OCI-LY1 (cell line): ENCODE data around the gene TMEM132C.

Experiments used
- CTCF ChIP-seq: fragments of 200-600 bp; sonication (generic), shearing (Covaris generic); IDR thresholded peaks from 2 replicates; pipeline ENCODE4 v1.5.1; 2017; ENCODE audit warnings: mild to moderate bottlenecking, antibody characterized with exemption, low read length, moderate library complexity, mixed read lengths
- EZH2 ChIP-seq: fragments of 200-600 bp; sonication (generic), shearing (Covaris generic); IDR thresholded peaks from 2 replicates; pipeline ENCODE4 v1.8.0; 2017; ENCODE audit warnings: borderline replicate concordance, mixed run types, mild to moderate bottlenecking, antibody characterized with exemption, low read length, moderate library complexity, mixed read lengths

GRCh38 chr12:128583453-128583852 lies 316.5 kb downstream of the TMEM132C start:
- no peak for TF ChIP-seq EZH2
- TF ChIP-seq CTCF, result no peak; the same call in 1 of the 2 replicates
